Bronchial epithelial cell (primary cell): Measurements from ENCODE around the gene BTAF1. TPM values are rescaled to one million over a fixed set of nuclear protein-coding genes. Genes with fewer than 3 reads are reported as not detected.
A peak's percentile ranks its signal among the peaks of the same experiment; 100 is the strongest.

Experiments used
- DNase-seq: peaks from one replicate; pipeline ENCODE4 v3.0.0-alpha.2; 2010; ENCODE audit warnings: low read depth
- FAIRE-seq: peaks from 2 replicates; lab custom pipeline; 2011; peaks lifted over from hg19 to GRCh38; lab: Jason Lieb, UNC
- H3K27me3 ChIP-seq: 2 replicates; pipeline ENCODE4 v1.5.1; 2011; ENCODE audit warnings: low read length; ENCODE audit not compliant: control insufficient read depth, insufficient read depth
- H3K36me3 ChIP-seq: 2 replicates; pipeline ENCODE4 v1.5.1; 2011; ENCODE audit warnings: low read length; ENCODE audit not compliant: control insufficient read depth, insufficient read depth
- H3K4me3 ChIP-seq: 2 replicates; pipeline ENCODE4 v1.5.1; 2011; ENCODE audit warnings: mild to moderate bottlenecking, low read depth, low read length, control low read depth
- total RNA-seq: library from RNA; depleted of rRNA; stranded (reverse); fragments of >200 nt; gene quantifications from 2 replicates; pipeline ENCODE4 v1.2.1, GENCODE V29; 2014
- TF ChIP-seq, protein P1 (sequence below): IDR thresholded peaks from 2 replicates; pipeline ENCODE4 v1.5.1; 2011; ENCODE audit warnings: mild to moderate bottlenecking, moderate library complexity, low read length, control low read depth, inconsistent platforms; ENCODE audit not compliant: insufficient read depth, severe bottlenecking

The BTAF1 gene
- total RNA-seq, 1 donor from 2014 or later = 47.4 TPM

DNA sequence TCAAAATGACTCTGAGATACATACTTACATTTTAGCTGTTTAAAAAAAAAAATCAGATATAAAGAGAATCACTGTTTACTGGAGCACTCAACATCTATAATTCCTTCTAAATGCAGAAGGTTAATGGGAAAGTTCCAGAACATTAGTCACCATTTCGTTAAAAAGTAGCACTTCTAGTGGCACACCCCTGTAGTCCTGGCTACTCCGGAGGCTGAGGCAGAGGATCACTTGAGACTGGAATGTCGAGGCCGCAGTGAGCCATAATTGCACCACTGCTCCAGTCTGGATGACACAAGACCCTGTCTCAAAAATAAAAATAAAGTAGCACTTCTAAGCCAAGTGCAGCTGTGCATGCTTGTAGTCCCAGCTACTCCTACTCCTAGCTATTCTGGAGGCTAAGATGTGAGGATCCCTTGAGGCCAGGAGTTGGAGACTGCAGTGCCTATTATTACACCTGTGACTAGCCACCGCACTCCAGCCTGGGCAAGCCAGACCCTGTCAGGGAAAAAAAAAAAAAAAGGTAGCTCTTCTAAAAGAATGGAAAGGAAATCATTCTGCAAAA is 16.5 kb upstream of the BTAF1 start:
- FAIRE-seq (no peak), DNase-seq (no peak)
- no peaks in the 10 kb centered on the region for H3K27me3 ChIP-seq
- no peak overlapping the region for H3K4me3 ChIP-seq
- TF ChIP-seq, protein P1, sequence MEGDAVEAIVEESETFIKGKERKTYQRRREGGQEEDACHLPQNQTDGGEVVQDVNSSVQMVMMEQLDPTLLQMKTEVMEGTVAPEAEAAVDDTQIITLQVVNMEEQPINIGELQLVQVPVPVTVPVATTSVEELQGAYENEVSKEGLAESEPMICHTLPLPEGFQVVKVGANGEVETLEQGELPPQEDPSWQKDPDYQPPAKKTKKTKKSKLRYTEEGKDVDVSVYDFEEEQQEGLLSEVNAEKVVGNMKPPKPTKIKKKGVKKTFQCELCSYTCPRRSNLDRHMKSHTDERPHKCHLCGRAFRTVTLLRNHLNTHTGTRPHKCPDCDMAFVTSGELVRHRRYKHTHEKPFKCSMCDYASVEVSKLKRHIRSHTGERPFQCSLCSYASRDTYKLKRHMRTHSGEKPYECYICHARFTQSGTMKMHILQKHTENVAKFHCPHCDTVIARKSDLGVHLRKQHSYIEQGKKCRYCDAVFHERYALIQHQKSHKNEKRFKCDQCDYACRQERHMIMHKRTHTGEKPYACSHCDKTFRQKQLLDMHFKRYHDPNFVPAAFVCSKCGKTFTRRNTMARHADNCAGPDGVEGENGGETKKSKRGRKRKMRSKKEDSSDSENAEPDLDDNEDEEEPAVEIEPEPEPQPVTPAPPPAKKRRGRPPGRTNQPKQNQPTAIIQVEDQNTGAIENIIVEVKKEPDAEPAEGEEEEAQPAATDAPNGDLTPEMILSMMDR = no peak
- H3K36me3 ChIP-seq = no peaks in the 10 kb centered on the region

DNA sequence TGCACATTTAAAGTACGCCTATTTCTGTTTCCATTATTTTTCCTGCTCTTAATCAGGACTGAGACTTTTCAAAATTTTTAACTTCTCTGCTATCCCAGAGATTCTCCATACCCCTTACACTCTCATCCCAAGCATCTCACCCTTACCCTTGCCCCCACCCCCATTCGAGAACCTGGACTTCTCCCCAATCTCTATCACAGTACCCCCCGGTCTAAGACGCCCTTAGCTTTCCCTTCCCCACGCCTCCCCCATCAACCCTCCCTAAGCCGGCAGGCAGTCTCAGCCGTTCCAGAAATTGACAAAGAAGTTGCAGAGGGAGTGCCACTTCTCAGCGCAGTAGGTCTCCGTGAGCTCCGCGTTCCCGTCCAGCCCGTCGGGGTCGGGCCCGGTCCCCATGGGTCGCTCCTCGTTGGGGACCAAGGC is 15.6 kb upstream of the BTAF1 start:
- H3K27me3 ChIP-seq = no peaks in the 10 kb centered on the region
- H3K36me3 ChIP-seq = no peaks in the 10 kb centered on the region
- no peak for DNase-seq
- peak overlapping the region; percentile 64 for H3K4me3 ChIP-seq
- no peak for FAIRE-seq
- TF ChIP-seq, protein P1 = no peak

DNA sequence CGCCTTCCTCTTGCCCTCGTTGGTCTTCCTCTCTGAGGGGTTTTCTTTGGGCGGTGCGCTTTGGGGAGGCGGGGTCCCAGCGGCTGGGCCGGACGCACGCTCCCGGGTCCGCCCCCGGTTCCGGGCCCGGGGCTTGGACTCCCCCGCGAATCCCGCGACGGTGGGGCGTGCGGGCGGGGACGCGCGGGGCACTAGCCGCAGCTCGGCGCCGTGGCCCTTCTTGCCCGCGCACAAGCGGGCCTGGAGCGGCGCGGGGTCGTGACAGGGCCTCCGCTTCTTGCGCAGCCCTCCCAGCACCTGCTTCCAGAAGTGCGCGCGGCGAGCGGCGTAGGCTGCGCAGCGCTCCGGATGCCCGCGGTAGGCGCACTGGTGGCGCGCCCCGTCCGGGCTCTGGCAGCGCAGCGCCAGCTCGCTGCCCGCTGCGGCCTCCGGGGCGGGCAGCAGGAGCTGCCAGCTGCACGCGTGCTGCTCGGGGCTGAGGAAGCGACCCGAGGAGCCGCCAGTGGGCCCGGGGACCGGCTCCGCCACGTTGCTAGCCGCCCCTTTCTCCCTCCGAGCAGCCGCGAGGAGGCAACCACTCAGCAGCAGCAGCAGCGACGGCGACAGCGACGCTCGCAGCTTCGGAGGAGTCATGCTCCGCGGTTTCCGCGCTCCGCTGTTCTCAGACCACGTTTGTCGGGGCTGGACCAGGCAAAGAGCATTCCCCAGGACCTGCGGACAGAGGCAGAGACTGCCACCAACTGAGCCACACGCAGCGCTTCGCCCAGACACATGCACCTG is 15.0 kb upstream of the BTAF1 start:
- no peak for FAIRE-seq
- peak; percentile 46 for DNase-seq

DNA sequence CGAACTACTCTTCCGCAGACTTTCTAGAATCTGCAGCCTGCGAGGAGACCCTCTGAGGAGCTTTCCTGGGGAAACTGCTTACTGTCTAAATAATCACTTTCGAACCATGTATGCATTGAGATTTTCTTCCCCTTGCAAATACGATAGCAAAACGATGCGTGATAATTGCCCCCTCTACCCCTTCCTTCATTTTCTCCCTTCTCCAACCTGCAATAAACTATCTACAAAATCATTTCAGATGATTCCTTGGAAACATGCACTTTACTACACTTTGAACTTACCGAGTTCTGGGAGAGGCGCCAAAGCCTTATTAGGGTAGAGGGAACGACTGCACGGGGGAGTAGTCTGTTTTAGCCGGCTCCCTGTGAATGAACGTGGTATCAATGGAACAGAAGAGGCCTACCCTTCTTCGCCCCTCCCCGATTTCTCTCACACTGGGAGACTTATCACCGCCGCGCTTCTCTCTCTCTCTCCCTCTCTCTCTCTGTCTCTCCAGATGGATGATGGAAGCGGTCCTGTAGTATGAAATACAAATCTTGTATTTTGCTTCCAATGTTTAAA is 14.4 kb upstream of the BTAF1 start, which contains the start of gene FGFBP3:
Gene FGFBP3 (minus strand): TSS at position 370 of the 561 bp plus-strand sequence. CDS start 517 bp downstream, outside the sequence.
- H3K36me3 ChIP-seq = no peaks in the 10 kb centered on the region
- H3K4me3 ChIP-seq = peak within 1 kb of the TSS; percentile 64
- FAIRE-seq (no peak), DNase-seq (peak; percentile 21)
- TF ChIP-seq, protein P1 = no peak
- H3K27me3 ChIP-seq = no peaks in the 10 kb centered on the region

More for the DNA sequence above, 15.0 kb upstream of the BTAF1 start:
- TF ChIP-seq, protein P1 = peak; percentile 57
- peak overlapping the region; percentile 64 for H3K4me3 ChIP-seq
- no peaks in the 10 kb centered on the region for H3K27me3 ChIP-seq
- no peaks in the 10 kb centered on the region for H3K36me3 ChIP-seq

DNA sequence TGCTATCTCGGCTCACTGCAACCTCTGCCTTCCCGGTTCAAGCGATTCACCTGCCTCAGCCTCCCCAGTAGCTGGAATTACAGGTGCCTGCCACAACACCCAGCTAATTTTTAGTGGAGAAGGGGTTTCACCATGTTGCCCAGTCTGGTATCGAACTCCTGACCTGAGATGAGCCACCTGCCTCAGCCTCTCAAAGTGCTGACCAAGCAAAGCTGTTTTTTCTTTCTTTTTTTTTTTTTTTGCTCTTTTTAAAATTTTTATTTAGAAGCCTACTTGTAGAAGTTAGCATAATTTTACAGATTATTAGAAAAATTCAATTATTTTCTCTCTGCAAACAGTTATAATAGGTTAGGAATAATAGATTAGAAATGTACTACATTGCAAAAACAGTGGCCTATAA is 13.1 kb upstream of the BTAF1 start:
- TF ChIP-seq, protein P1 = no peak
- no peak for DNase-seq
- H3K27me3 ChIP-seq = no peaks in the 10 kb centered on the region
- H3K36me3 ChIP-seq = no peaks in the 10 kb centered on the region
- H3K4me3 ChIP-seq = no peak overlapping the region
- no peak for FAIRE-seq
